GM19043 (cell line): ENCODE measurements around the gene XRCC4.

ENCODE experiments used
- ATAC-seq: cut with Tn5 transposase; IDR thresholded peaks from one replicate; pipeline ENCODE4 v1.9.1; 2021; ENCODE audit warnings: low read depth; ENCODE audit not compliant: unreplicated experiment

XRCC4 gene

DNA sequence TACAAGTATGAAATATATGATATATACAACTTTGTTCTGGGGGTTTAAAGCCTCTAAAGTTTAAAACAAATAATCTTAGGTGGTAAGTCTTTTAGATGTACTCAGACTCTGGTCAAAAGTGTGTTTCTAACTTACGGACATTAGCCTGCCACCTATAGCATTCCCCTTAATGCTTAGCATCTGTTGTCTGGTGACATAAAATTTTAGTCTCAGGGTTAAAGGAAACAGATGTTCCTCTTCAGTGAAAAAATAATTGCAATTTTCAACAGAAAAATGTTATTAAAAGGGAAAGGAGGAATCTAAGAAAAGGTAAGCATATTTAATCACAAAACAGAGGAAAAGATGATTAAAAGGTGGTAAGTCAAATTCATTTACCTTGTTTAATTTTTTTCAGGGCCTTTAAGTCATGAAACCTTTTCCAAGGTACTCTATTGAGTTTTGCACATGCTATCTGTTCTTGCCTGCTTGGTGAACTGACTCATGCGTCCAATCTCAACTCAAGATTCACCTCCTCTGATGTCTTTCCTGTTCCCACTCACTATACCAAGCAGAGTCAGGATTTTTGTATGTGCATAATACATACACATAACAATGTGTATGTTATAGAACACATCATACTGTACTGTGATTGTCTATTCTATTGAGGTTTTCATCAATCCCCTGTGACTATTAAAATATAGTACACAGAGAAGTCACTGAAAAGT lies 8.1 kb upstream of the XRCC4 start:
- ATAC-seq, result no peak

DNA sequence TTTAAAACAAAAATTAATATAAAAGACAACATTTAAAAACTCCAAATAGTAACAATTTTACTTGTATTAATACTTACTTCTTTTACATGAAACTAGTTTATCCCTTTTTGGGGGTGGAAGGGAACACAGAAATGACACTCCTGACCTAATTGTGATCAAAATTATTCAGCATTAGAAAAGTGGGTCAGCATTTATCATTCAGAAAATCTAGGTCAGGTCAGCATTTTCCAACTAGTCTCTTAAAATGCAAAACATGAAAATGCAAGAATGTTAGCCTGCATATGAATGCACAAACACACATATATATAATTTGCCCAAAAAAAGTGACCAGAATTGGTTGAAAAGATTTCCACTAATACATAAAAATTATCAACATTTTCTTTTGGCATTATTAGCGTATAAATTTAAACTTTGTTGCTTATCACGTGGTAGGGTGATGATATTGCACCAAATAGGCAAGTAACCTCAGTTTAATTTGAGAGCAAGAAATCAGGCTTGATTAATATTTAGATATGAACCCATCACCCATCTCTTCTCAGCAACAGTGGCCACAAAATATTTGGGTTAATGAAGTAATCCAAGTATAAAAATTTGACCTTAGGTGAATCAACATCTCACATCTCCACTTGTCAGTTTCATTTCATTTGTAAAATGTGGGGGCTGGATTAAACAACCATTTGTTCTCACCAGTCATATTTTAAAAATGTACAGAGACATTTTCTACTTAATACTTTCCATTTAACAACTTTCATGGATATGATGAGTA lies 5.9 kb upstream of the XRCC4 start:
- no peak for ATAC-seq

DNA sequence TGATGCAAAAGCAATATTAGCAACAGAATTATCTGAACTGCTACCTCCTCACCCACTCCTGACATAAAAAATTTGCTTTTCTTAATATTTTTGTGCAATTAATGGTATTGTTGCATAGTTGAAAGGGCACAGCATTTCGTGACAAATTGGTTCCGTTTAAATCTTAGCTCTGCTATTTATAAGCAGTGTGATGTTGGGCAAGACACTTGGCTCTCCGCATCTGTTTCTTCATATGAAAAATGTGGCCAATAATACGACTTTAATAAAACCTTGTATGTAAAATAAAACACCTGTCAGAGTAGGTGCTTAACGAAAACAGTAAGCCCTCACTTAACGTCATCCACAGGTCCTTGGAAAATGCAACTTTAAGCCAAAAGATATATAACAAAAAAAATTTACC lies 4.4 kb upstream of the XRCC4 start:
- no peak for ATAC-seq

DNA sequence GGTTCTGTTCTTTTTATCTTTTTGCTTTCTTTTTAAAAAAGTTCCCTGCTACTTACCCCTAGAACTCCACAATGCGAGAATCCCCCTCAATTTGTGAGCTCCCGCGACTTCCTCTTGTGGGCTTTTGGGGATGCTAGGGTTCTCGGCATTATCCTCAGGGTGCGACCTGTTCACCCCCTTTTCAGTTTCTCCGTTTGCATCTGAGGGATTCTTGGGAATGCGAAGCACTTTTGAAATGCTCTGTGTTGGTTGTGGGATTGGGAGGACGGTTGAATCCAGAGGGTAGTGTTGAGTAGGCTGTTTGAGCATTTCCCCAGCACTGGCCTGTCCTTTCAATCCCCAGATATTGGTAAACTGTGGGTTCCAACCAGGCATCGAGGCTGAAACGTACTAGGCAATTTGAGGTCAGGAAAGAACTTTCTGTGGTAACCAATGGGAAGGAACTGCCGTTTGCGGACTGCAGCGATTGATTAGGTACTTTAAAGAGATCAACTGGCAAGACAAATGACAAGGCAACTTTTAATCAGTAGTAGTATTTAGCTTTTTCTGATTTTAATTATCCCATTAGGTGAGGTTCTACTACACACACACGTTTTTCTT lies 415 bp downstream of the XRCC4 start:
- peak; percentile 6 for ATAC-seq

DNA sequence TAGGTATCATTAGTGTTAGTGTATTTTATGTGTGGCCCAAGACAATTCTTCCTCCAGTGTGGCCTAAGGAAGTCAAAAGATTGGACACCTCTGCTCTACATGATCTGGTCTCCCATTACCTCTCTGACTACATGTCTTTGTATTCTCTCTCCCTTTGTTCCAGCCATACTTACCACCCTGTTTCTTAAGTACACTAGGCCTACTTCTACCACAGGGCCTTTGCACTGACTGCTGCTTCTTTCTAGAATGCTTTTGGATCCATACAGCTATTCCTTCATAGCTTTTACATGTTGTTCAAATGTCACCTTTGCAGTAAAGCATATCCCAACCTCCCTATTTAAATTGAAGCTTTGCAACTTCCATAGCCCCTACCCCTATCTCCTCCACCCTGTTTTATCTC lies 5.4 kb downstream of the XRCC4 start:
- no peak for ATAC-seq

DNA sequence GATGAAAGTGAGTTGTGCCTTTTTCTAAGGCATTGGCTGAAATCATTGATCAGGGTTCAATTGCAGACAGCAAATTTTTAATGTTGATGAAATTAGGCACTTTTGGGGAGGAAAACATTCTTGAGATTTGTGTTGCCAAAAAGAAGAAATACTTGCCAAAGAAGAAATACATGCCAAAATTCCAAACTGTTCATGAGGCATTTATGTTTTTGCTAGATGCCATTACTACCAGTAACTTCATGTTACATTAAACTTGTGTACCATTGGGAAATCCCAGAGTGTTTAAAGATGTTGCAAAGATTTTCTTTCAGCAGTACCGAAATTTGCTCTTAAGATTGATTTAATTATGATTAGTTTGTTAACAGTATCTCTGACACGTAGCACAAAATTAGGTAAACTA lies 7.0 kb downstream of the XRCC4 start:
- ATAC-seq, result no peak

DNA sequence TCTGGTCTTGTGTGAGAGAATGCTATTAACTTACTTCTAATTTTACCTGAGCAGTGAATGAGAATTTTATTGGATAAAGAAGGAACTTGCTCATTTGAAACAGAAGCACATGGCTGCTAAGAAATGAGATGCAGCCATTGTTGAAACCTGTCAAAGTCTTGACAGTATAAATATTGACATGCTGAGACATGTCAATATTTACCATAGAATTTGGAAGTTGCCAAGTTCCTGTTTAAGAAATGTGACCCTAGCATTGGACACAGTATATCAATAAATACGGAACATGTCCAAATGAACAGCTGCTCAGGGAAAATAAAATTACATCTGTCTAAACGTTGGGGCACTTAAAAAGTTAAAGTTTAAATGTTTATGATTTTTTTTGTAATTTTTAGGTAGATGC lies 7.8 kb downstream of the XRCC4 start:
- ATAC-seq, result no peak

DNA sequence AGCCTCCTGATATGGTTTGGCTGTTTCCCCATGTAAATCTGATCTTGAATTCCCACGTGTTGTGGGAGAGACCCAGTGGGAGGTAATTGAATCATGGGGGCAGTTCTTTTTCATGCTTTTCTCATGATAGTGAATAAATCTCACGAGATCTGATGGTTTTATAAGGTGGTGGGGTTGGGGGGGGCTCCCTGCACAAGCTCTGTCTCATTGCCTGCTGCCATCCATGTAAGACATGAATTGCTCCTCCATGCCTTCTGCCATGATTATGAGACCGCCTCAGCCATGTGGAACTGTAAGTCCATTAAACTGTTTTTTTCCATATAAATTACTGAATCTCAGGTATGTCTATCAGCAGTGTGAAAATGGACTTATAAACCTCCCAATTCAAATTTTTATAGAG lies 12.8 kb downstream of the XRCC4 start:
- no peak for ATAC-seq

DNA sequence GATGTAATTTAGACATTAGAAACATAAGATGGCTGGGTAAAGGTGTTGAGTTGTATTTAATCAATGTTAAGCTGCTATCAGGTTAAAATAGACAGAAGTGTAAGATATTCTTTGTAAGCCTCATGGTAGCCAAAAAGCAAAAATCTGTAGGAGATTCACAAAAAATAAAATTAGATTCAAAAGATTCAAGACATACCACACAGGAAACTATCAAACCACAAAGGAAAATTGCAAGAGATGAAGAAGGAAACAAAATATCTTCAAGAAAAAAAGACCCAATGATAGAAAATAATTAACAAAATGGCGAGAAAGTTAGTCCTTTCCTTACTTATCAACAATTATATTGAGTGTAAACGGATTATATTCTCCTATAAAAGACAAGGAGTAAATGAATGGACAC lies 15.3 kb downstream of the XRCC4 start:
- ATAC-seq, result no peak

DNA sequence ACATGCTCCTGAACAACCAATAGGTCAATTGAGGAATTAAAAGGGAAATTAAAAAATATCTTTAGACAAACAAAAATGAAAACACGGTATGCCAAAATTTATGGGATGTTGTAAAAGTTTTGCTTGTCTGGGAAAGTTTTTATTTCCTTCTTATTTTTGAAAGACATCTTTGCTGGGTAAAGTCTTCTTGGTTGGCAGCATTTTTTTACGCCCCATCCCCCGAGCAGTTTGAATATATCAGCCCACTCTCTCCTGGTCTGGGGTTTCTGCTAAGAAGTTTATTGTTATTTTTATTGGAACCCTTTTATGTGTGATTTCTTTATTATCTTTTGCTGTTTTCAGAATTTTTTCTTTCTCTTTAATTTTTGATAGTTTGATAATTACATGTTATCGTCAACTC lies 16.3 kb downstream of the XRCC4 start:
- ATAC-seq, result no peak

DNA sequence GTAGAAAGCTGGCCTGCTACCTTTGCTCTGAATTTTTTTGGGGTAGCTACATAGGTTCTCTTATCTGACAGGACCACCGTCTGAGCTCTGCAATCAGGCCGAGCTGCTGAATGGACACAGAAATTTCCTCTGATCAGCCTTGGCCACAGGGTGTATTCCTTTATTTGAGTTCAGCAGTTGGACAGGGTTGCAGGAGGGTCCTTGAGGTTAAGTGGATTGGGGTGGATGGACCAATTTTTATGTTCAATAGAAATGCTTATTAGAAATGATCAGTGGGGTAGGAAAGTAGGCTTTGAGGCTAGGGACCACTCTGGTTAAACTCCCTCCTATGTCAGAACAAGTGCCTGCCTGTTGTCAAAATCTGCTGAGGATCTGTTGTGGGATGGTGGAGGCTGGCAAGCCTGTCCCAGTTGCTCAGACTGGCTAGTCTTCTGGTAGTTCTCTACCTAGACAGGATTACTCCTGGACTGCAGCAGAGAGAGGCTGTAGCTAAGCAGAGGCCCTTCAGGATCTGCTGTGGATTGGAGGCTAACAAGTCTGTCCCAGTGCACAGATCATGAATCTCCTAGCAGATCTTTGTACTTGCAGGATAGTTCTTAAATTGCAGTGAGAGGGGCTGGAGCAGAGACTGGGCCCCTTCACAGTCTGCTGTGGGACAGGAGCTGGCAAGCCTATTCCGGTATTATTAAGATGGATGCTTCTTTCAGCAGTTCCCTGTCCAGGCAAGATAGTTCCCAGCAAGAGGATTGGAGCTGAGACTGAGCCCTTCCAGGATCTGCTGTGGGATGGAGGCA lies 18.0 kb downstream of the XRCC4 start:
- no peak for ATAC-seq

DNA sequence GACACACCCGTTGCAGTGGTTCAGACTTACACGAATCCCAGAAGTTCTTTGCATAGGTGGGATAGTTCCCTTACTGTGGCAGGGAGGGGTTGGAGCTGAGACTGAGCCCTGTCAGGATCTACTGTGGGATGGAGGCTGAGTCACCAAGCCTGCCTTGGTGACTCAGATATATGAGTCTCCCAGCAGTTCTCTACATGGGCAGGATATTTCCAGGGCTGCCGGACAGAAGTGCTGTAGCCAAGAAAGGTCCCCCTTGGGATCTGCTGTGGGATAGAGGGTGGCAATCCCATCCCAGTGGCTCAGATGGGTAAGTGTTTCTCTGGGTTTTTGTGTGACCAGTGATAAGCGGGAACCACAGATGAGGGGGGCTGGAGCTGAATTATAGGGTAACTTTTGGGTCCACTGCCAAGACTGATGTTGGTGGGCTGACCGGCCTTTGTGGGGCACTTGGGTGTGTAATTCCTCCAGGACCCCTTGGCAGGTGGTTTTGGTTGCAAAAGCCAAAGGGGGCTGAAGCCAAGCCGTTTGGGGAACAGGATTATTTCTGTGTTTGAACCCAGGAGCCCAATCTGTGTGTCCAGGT lies 18.7 kb downstream of the XRCC4 start:
- ATAC-seq, result no peak

DNA sequence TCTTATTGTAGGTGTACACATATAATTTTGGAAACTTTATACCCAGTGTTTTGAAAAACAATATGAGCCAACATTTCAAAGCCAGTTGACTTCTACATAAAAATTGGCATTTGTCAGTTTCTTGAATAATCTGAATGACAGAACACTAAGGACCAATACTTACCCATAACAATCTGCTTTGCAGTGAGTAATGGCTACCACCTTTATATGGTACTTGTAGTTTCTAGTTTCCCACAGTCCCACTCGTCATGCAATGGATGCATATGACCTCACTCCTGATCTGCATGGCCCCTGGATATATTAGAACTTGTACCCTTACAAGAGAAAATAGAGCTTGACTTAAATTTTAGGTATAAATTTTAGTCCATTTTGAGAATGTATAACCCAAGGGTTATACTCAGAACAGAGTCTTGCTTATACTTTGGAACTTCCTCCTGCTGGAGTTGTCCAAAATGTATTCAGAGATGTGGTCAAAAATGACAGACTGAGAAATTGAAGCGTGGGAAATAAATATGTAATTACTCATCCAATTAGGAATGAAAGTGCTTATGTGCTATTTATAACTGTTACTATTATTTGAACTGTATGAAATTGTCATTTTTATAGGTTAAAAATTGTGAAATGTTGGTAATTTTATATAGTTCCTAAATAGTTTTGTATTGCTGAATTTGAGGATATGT lies 19.5 kb downstream of the XRCC4 start:
- no peak for ATAC-seq

DNA sequence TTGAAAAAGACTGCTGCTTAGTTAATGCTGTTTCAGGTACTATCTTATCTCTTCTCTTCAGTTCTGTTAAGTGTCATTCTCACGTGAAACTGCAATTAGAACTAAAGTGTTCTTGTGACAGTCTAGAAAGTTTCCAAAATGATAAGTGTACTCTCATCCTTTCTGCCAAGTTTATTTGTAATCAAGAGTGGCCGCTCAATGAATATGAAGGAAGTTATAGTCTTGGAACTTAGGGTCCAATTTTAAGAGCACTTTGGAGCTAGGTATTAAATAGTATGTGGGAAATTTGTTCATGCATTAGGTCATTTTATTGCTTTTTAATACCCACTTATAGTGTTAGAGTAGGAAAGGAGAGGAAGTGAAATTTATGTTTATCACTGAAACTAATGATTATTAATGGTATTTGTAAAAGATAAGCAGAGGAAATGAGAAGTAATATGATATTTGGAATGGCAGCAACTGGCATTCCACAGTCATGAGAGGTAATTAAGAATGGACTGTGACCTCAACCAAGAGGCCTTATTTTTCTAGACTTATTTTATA lies 20.4 kb downstream of the XRCC4 start:
- ATAC-seq, result no peak

DNA sequence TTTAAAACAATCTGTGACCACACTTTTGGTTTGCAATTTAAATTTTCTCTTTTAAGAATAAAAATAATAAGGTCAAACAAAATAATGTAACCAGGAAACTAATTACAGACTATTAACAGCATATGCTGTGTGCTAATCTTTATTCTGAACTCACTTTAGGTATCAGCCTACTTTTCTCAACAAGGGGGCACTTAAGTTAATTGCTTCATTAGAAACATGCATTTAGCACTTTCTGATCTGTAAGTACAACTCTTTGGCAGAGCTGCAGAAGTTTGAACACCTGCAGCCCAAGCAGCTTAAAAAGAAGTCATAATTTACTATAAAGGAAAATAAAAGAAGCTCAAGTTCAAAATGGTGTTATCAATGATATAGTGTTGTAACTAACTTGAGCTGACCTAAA lies 21.7 kb downstream of the XRCC4 start:
- no peak for ATAC-seq

DNA sequence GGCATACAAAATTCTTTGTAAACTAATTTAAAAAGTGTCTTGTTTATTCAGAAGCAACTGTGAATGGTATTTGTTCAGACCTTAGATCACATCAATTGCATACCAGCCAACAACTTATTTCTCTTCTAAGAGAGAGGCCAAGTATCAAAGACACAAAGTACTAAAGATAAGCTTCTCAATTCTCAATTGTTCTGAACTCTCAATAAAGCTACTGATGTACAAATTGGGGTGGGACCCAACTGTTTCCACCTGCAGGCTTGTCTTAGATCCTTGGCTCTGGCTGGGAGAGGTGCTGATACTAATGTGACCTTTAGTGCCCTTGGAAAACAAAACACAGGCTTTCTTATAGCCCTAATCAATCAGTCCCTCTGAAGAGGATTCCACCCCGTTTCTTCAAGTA lies 22.1 kb downstream of the XRCC4 start:
- no peak for ATAC-seq

DNA sequence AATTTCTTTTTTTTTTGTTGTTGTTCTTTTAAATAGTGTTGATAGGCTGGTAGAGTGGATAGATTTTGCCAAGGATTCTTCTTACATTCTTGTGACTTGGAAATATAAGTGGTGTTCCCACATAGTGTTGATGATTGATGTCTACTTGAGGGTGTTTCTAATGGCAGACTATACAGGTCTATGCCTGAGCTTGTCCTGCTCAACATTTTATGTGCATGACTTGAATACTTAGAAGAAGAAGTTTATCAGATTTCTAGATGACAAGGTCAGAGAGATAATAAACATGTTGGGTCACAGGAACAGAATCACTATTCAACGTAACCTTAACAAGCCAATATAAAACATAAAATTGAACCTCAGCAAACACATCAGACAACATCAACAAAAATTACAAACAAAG lies 24.2 kb downstream of the XRCC4 start:
- no peak for ATAC-seq

DNA sequence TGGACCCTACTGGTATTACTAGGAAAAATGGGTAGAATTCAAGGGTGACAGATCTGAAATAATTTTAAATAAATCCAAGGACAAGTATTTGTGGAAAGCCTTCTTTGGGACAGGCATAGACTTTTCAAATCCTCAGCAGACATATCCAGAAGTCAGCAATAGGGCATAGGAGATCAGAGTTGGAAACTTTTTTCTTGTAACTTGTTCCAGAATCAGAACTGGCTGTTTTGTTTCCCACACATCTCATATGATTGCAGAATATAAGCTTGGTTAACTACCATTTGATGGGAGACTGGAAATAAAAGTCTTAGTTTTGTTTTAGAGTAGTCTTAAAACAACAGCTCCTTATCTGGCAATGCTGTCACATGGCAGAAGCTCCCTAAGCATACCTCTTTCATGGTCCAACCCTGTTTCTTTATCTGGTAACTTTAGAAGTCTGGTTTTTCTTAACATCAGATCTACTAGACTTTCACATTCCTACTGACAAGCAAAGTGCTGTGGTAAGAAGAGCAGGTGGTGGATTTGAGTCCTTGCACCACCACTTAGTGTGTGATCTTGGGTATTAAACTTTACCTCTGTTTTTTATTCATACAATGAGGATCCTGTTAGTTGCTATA lies 25.1 kb downstream of the XRCC4 start:
- ATAC-seq, result no peak

DNA sequence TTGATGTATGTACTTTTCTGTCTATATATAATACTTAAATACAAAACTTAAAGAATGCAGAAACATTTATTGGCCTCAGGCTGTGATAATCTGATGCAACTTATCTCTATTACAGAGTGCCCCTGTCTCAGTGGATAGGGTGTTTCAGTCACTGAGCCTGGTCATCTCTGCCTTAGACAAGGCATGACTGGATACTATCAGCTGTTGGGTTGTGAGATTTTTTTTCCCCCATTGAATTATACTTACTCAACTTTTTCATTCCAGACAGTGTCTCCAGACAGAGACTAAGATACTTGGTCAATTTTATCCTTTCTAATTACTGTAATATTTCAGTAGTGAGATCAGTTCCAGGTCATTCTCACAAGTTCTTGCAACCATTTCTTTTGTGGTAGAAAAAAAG lies 26.7 kb downstream of the XRCC4 start:
- ATAC-seq, result no peak
